SW 1271 (cell line): Measurements from ENCODE around the gene TPM1.
A peak's percentile ranks its signal among the peaks of the same experiment; 100 is the strongest.
"Not testable (repeated sequence)": the region's sequence is repeated elsewhere in the genome, so short reads cannot be mapped to it uniquely, and the experiment has no call there.

Source experiments
- DNase-seq, 2 experiments: peaks; one replicate each; lab custom pipeline; 2025; lab: John Stamatoyannopoulos, UW

TPM1 gene

DNA sequence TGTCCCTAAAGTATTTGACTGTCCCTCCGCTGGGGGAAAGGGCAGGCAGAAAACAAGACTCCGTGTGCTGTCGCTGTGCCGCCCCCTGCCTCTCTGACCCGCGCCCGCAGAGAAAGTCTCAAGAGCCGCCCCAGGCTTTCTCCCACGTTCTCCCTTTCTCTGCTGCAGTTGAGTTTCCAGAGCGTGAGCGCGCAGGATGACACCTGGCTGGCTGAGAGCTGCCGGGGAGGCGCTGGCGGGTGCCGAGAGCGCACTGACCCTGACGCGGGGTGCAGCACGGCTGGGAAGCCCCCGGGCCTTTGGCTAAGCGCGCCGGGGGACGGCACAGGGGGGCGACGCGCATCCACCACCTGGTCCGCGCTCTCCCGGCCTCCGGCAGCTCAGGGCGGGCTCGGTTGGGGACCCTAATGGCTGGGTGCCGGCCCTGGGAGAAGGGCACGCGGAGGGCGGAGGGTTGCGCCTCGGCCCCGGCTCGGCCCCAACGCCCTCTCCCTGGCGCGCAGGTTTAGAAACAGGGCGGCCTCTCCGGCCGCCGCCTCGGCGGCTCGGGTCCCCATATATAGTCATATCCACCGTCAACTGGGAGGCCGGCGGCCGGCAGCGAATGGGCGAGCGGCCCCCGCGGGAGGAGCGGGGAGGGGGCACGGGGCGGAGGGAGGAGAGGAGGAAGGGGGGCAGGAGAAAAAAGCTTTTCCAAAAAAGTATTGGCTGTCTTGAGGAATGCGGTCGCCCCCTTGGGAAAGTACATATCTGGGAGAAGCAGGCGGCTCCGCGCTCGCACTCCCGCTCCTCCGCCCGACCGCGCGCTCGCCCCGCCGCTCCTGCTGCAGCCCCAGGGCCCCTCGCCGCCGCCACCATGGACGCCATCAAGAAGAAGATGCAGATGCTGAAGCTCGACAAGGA lies at the start of gene TPM1:
Gene TPM1 (plus strand): TSS at position 774 of the 903 bp plus-strand sequence. CDS start 83 bp downstream, at position 857.
- peak; percentile 17 to 57 for DNase-seq

DNA sequence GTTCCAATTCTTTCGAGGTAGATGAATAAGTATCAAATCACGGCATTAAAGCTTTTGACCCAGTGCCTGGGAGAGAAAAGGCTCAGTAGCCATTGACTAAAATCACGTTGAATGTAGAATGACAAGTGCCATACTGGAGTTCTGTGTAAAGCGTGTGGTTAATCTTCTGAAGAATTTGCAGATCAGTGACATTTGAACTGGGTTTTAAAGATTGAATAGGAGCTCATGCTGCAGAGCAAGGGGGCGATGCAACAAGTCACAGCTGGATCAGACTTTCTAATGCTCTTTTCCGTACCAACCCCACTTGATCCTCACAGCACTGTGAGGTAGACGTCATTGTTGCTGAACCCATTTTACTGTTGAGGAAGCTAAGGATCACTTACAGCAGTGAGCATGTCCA lies 49.5 kb upstream of the TPM1 start:
- DNase-seq: no peak

DNA sequence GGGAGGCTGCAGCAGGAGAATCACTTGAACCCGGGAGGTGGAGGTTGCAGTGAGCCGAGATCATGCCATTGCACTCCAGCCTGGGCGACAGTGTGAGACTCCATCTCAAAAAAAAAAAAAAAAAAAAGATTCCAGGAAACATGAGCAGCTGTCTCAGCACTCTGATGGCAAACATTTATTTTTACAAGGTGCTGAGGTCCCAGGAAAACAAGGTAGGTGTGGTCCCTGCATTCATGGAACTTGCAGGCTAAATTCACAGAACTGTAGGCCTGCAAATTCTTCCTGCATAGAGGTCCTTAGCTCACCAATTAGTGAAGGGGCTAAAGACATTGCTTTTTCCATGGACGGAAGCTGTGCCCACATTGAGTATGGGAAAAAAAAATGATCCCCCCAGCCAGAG lies 48.9 kb upstream of the TPM1 start:
- DNase-seq: not testable (repeated sequence)

DNA sequence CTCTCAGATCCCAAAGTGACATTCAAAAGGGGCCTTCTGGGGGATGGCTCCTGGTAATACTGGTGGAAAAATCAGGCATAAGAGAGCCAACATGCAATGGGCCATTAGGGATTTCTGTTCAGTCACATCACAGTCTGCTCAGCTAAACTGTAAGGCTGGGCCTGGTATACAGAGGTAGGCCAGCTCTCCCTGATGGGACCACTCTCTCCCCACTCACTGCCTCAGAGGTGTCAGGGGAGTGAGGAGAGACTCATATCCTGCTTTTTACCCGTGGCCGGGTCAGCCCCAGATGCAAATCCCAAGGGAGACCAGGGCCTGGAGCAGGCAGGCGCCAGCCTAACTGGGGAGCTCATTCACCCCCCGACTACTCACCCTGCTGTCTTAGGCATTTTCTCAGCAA lies 48.1 kb upstream of the TPM1 start:
- DNase-seq: no peak

DNA sequence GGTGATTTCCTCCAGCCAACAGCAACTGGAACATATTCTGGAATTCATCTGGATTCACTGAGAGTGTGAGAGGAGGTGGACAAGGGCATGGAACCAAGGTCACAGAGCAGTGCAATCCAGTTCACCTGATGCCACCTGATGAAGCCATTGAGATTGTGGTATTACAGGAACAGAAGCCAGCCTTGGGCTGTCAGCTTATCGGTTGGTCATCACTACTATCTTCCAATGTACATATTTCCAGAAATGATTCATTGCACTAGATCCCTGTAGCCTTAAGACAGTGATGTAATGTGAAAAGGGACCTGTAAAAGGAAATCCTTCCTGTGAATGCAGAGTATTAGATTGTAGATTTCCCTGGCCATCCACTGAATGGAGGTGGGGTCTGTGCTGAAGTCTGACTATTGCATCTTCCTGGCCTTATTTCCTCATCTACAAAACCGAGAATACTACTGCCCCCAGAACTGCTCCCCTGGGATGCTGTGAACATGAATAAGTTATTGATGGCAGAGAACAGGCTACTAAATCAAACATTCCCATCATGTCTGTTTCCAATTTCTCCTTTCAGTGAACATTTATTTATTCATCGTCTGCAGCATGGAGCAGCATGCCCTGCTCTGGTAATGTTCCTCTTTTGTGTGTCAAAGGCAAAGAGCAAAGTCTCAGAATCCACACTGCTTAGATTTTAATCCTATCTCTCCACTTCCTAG lies 47.4 kb upstream of the TPM1 start:
- DNase-seq: peak in 1 of 2 experiments; percentile 5

DNA sequence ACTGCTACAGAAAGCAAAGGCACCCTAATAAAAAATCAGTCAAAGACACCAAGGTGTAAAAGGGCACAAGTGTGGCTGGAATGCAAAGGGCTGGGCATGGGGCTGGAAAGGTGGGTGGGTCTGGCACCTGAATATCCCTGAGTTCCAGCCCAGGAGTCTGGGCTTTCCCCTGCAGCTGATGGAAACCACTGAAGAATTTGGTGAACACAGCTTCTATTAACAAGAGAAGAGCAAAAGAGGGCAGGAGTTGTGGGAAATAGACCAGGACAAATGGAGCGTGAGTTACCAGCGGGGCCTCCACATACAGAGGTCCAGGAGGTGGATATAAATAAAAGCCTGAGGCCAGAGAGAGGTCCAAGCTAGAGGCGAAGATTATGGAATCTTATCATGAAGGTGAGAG lies 45.1 kb upstream of the TPM1 start:
- DNase-seq: no peak

DNA sequence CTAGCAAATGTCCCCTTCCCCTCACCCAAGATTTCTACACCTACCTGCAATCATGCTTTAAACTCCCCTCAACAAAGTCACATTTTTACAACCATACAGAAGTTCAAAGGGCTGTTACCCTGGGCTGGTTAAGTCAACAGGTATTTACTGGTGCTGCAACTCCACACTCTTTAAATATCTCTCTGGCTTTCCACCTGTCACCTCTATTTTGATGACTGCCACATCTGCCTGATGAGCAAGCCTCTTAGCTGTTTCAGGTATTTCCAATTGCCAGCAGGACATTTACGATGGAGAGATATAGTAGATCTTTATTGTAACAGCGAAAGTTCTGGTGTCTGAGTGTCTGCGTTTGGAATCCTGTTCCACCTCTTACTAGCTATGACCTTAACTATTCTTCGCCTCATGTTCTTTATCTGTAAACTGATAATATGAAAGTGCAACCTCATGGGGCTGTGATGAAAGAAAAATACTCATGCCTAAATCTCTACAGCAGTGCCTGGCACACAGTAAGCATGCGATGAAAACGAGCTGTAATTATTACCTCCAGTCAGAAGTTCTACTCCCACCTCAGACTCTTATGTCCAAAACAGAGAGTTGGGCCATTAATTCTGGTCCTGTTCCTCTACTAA lies 44.2 kb upstream of the TPM1 start:
- no peak for DNase-seq

DNA sequence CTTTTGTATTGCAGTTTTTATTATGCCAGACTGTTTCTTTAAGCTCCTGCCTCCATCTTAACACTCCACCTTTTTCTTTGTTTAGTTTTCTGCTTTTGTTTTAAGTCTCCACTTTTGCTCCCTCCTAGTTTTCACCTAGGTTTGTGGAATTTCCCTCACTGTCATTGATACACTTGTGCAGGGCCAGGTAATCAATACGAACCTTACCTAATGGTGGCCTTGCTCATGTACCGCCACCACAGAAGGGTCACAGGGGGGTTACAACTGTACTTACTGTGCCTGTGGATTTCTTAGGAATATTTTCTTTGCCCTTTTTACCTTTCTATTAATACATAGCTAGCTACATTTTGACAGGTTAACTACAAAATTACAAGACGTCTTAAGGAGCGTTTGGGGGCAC lies 43.4 kb upstream of the TPM1 start:
- DNase-seq: no peak

DNA sequence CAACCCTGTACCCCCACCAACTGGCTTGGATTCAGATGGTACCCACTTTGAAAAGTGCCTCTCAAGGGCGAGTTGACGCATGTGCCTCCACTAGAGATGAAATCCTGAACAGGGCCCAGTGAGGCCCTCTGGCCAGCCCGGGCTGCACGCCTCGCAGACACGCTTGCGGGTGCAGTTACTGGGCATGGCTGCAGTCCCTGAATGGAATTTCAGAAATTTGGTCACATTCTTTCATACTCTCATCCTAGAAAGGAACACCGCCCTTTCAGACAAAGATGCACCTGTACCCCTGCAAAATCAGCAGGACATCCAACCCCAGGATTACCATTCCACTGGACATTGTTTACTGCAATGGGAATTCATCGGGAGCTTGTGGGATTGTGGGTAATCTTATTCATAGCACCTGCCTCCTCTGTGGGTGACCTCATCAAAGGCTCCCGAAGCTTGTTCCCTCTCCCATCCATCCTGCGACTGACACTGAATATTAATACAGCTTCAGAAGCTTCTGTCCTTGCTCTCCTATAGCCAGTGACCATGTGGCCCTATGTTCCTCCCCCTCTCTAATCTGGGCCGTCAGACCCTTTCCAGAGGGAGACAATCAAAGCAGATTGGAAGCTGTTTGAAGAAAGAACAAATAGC lies 42.5 kb upstream of the TPM1 start:
- DNase-seq: no peak

DNA sequence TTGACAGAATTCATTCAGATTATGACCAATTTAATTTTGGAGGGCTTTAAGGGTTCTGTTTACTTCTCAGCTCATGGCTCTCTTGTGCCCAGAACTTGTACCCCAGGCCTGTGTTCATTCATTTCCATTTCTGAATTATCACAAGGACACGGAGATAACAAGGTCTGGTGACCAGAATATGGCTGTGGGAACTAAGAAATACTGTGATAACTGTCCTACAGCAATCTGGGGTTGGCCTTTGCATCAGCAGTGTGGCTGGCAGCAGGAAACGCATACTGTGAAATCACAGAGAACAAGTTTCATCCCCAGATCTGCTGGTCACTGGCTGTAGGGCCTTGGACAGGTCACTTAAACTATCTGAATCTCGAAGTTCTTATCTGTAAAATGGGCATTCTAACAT lies 41.8 kb upstream of the TPM1 start:
- no peak for DNase-seq

DNA sequence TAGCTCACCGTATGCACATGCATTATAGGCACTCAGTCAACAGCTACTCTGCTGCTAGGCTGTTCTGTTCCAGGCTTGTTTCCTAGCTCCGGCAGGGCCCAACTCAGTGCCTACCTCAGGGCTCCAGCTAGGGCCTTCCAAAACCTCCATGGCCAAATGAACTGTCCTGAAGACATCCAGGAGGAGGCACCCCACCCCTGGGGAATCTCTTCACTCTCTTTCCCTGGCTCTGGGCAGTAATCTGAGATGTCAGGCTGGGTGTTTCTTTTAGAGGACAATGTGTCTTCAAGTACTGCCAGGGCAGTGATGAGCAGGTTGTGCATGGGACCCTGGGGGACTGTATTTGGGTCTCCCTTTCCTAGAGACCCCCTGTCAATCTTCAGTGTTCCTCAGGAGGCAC lies 38.3 kb upstream of the TPM1 start:
- DNase-seq: no peak

DNA sequence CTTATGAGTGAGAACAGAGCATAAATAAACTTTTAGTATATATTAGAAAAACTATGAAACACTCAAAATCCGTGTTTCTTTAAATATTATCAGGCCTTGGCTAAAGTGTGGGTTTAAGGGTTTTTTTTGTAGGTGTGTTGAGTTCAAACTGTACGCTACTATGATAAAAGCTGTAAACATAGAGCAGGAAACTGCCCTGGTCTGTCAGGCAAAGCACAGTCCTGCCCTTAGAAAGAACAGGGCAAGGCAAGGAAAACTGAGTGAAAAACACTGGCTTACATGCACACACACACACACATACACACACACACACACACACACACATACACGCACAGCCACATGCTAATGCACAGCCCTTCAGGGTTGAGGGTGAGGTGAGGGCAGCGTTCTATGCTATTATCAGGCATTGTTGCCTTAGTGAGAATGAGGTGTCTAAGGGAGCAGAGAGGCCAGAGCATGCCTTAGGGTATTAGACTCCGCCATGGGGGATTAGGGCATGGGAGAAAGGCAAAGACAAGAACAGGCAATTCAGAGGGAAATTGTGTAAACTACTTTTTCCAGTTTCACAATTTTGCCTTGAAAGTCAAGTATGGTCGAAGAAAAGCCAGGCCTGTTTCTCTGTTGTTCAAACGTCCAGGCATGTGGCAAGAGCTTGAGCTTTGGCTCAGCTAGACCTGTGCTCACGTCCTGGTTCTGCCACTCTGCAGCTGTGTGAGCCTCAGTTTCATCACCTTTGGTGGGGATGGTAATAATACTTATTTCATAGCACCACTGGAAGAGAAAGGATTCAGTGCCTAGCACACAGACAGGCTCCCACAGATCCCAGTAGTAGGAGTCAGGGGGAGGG lies 36.3 kb upstream of the TPM1 start:
- DNase-seq: no peak

DNA sequence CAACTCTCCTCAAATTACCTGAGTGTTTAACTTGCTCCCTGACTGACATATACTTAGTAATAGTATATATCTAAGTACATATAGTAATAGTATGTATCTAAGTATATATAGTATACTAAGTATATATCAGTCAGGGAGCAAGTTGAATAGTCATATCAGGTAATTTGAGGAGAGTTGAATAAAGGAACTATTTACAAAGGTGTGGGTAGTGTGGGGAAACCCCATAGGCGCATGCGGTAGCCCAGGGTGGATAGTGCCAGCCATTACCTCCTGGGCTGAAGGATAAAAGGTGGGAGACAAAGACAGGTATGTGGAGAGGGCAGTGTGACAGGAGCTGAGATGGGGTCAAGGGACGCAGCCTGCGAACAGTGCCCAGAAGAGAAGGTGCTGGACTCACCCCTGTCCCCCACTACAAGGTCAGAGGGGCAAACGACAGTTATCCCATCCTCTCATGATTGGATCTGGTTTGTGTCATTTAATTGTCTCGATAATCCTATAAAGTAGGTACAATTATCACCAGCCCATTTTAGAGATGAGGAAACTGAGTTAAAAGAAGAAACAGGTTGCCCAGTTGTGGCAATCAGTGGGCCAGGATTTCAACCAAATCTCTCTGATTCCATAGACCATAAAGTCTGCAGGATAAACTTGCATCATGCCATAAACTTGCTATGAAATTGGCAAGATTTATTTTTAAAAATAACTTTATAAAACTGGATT lies 34.1 kb upstream of the TPM1 start:
- DNase-seq: no peak

DNA sequence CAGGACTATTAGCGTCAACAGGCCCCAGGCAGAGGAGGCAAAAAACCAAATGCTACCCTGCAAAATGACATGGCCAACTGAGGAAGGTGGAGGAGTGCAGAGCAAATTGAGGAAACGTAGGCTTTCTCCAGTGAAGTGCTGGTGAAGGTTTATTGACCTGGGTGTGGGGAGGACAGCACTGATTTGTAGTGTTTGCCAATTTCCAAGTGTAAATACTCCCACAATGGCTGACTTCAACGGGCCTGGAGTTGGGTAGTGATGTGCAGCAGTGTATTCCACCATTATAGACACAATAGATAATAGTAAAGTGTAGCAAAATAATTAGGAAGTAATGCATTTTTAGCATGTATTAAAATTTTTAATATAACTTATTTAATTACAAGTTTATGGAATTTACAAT lies 32.2 kb upstream of the TPM1 start:
- no peak for DNase-seq

DNA sequence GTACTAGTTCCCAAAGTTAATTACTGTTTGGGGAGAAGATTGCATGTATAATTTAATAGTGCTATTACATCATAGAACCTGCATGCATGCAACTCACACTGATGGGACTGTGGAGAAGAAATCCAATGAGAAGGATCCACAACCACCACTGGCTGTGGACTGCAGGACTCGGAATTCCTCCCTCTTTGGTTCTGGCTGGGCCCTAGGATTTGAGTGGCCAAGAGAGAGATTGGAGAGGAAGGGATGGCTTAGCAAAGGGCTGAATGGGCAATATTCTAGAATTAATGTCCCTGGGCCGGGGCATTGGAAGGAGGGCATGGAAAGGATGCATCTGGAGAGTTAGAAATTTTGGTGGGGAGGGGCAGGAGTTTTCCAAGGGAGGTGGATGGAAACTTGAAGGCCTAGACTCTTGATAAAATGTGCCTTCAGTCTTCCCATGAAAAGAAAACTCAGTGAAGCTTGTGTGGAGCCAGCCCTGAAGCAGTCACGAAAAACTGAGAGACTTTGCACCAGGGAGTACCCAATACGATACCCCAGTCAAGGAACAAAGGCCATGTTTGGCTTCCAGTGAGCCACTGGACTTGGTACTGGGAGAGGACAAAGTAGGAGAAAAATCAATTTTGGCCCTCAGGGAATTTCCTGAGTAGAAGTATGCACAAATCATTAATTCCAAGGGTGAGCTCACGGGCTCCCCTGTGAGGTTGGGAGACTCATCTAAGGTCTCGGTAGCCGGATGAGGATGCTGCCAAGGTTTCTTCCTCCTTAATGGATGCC lies 31.4 kb upstream of the TPM1 start:
- DNase-seq: no peak

DNA sequence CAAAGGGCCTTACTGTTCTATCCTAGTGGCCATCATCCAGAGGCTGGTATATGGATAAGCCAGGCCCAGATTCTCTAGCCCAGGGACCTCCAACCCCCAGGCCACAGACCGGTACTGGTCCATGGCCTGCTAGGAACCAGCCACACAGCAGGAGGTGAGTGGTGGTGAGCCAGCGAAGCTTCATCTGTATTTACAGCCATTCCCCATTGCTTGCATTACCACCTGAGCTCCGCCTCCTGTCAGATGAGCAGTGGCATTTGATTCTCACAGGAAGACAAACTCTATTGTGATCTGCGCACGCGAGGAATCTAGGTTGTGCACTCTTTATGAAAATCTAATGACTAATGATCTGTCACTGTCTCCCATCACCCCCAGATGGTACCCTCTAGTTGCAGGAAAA lies 30.1 kb upstream of the TPM1 start:
- DNase-seq: no peak

DNA sequence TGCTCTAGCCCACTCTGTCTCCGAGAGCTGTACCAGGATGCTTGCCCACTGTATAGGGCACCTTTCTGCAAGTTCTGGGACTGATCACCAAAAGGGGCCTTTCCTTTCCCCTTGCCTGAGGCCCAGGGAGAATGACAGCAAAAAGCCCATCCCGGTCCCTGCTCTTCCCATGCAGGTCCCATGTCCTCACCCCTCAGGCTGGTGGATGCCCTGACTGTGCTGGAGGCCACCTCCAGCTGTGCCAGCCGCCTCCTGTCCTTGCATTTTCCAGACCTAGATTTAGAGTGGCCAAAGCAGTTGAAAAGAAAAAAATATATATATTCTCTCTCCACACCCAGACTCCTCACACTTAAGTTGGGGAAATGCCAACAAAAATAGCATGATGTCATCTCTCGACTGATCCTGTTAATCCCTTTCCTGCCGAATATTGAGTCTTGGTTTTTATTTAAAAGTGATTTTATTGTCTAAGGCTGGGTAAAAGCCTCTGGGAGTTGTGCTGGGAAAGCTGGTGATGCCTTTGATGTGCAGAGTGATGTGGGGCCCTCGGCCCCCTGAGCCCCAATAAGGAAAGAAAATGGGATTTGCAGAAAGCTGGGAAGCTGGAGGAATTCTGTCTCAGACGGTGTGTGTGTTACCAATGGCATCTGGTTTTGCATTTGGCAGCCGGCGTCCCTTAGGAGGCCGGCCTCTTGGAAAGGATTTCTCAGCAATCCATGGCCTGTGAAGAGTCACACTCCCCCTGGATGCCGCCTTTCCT lies 29.3 kb upstream of the TPM1 start:
- no peak for DNase-seq

DNA sequence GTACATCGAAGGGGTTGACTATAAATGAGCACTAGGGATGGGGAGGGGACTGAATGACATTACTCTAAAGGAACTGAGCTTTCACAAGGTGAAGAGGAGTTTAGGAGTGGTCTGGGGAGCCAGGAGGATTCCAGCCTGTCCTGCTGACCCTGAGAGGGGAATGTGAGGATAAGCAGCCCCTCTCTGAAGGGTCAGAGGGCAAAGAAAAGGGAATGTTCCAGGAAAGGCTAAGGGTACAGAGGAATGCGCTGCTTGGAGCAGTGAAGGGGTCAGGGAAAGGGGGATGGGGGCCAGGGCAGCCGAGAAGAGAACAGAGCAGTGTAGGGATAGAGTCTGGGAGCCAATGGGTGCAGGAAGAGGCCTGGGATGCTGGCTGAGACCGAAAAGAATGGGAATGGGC lies 28.0 kb upstream of the TPM1 start:
- no peak for DNase-seq

DNA sequence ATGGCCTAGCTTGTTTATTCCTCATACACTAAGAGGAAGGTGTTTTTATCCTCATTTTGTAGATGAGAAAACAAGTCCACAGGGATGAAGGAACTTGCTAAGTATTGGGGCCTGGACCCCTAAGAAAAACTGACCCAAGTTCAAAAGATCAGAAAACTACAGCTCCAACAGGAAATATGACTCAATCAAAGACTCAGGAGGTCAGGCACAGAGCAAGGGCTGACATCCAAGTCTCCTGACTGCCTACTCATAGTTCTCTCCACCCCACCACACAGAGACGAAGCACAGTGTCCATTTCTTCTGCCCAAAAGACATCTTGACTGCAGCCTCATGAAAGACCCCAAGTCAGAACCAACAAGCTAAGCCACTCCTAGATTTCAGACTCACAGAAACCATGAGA lies 26.9 kb upstream of the TPM1 start:
- peak in 1 of 2 experiments; percentile 60 for DNase-seq
